DND-41 (cell line): ENCODE results near the gene THSD7B.

Experiments used
- CTCF ChIP-seq: IDR thresholded peaks from 2 replicates; pipeline ENCODE4 v1.5.1; 2012; ENCODE audit warnings: borderline replicate concordance, low read length, moderate library complexity, mild to moderate bottlenecking; ENCODE audit not compliant: poor library complexity, severe bottlenecking; ENCODE audit errors: extremely low read depth
- EZH2 ChIP-seq: IDR thresholded peaks from 3 replicates; pipeline ENCODE4 v1.6.1; 2012; ENCODE audit warnings: borderline replicate concordance, low read depth, mild to moderate bottlenecking, moderate library complexity, low read length, inconsistent platforms; ENCODE audit not compliant: severe bottlenecking

- TF ChIP-seq CTCF: no peak
- no peak for TF ChIP-seq EZH2
Observed at GRCh38 chr2:137724912-137725311, 959.6 kb downstream of the THSD7B start.
